ENCODE results near the gene TSNAX.
"Not testable (repeated sequence)": the region's sequence is repeated elsewhere in the genome, so short reads cannot be mapped to it uniquely, and the experiment has no call there.

The TSNAX gene

GRCh38 chr1:231564373-231564772, 35.9 kb downstream of the TSNAX start:
- no peak for DNase-seq

GRCh38 chr1:231566496-231566895, 38.0 kb downstream of the TSNAX start:
- DNase-seq = no peak

GRCh38 chr1:231570262-231570661, 41.8 kb downstream of the TSNAX start:
- DNase-seq = not testable (repeated sequence)

- no peak for DNase-seq
Observed at GRCh38 chr1:231571904-231572303, 43.4 kb downstream of the TSNAX start.

- DNase-seq = no peak
Observed at GRCh38 chr1:231575472-231575871, 47.0 kb downstream of the TSNAX start.

GRCh38 chr1:231576804-231577718, 48.6 kb downstream of the TSNAX start:
- no peak for DNase-seq

GRCh38 chr1:231580874-231581273, 52.4 kb downstream of the TSNAX start:
- DNase-seq = no peak

- DNase-seq = no peak
Observed at GRCh38 chr1:231581859-231582258, 53.4 kb downstream of the TSNAX start.

GRCh38 chr1:231583376-231583775, 54.9 kb downstream of the TSNAX start:
- no peak for DNase-seq

GRCh38 chr1:231584117-231584516, 55.6 kb downstream of the TSNAX start:
- DNase-seq = no peak

- DNase-seq = no peak
Observed at GRCh38 chr1:231584921-231585320, 56.5 kb downstream of the TSNAX start.

GRCh38 chr1:231590453-231591198, 62.2 kb downstream of the TSNAX start:
- DNase-seq = peak; percentile 22

GRCh38 chr1:231591466-231591865, 63.0 kb downstream of the TSNAX start:
- no peak for DNase-seq

GRCh38 chr1:231592809-231593208, 64.3 kb downstream of the TSNAX start:
- DNase-seq = no peak

- DNase-seq = not testable (repeated sequence)
Observed at GRCh38 chr1:231593264-231593663, 64.8 kb downstream of the TSNAX start.

GRCh38 chr1:231594123-231594522, 65.7 kb downstream of the TSNAX start:
- no peak for DNase-seq

GRCh38 chr1:231594749-231595148, 66.3 kb downstream of the TSNAX start:
- DNase-seq = no peak

GRCh38 chr1:231596337-231596791, 67.9 kb downstream of the TSNAX start:
- no peak for DNase-seq

- no peak for DNase-seq
Observed at GRCh38 chr1:231597971-231598370, 69.5 kb downstream of the TSNAX start.

- DNase-seq = no peak
Observed at GRCh38 chr1:231600458-231600976, 72.0 kb downstream of the TSNAX start.

- DNase-seq = no peak
Observed at GRCh38 chr1:231601824-231602672, 73.6 kb downstream of the TSNAX start.

- DNase-seq = no peak
Observed at GRCh38 chr1:231602673-231602984, 74.2 kb downstream of the TSNAX start.

Data from KG1 (cell line).